Transverse colon (tissue), 3 donors: ENCODE measurements around the gene ATP8A1.

Experiments used
- CTCF ChIP-seq, 5 experiments: fragments of 200-600 bp in 3 of 5; fragments of 450-650 bp in 2 of 5; sonication (generic) in 3 of 5; IDR thresholded peaks; 1 replicate in 2 of 5; 2 replicates in 3 of 5; pipeline ENCODE4 v1.5.1; 2016 to 2017; ENCODE audit warnings: antibody characterized with exemption in 5 of 5, inconsistent platforms in 3 of 5, mild to moderate bottlenecking in 2 of 5, moderate library complexity in 1 of 5
- EP300 ChIP-seq: sonication (generic); formaldehyde crosslinking; IDR thresholded peaks from one replicate; pipeline ENCODE4 v1.6.1; 2017; ENCODE audit warnings: antibody characterized with exemption, low read depth

DNA sequence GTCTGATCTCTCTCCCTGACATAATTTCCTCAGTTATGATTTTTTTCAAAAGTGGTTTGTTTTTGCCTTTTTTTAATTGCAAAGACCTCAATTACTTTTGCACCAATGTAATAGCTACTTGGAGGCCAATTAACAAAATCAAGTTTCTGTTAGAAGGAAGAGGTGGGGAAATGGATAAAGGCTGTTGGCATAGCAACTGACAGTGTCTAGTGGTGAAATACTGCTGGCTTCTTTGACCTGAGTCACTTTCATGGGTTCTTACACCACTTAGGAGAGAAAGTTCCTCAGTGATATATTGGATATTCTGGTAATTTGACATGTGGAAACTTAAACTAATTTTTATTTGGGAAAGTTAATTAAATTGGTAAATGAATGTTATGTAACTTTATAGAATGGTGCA, 26.5 kb upstream of the ATP8A1 start:
- no peak for TF ChIP-seq CTCF (IDR thresholded peaks at IDR 0.05)
- no peak for TF ChIP-seq EP300
